HG03060 (cell line): Measurements from ENCODE around the gene SESN3.
"Not testable (repeated sequence)": the region's sequence is repeated elsewhere in the genome, so short reads cannot be mapped to it uniquely, and the experiment has no call there.

ENCODE experiments used
- ATAC-seq: cut with Tn5 transposase; IDR thresholded peaks from one replicate; pipeline ENCODE4 v1.9.1; 2021; ENCODE audit warnings: low read depth, moderate number of reproducible peaks; ENCODE audit not compliant: unreplicated experiment

Gene SESN3

DNA sequence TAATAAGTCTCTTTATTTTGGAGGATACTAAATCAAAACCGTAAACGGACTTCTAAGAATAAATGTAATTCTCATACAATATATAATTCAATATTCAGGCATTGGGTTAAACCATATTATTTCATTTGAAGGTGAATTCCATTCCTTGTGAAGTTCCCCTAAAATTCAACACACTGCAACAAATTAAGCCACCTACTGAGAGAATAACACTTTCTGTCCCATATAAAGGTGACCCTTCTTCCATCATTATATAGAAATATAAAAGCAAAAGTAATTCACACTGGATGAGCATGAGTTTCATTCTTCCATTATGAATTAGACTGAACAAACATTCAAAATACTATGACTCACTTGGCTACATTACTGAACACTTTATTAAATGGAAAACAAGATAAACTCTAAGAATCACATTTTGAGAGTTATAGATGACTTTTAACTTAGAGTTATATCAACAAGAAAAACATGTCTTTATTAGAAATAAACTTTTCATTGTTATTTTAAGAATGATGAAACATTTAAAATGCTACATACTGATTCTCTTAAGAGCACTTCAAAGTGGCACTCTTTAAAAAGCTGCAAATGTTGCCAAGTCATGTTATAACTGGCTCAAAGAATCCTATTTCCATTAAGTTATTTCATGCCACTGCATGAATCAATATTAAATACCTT lies 2.8 kb downstream of the SESN3 start:
- ATAC-seq: no peak

DNA sequence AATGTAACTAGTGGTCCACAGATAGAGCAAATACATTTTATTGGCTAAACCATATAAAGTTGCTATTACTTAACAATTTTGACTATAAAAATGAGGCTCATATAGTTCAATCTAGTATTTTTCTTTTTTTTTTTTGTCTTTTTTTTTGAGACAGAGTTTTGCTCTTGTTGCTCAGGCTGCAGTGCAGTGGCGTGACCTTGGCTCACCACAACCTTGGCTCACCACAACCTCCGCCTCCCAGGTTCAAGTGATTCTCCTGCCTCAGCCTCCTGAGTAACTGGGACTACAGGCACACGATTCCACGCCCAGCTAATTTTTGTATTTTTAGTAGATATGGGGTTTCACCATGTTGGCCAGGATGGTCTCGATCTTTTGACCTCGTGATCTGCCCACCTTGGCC lies 3.9 kb downstream of the SESN3 start:
- not testable (repeated sequence) for ATAC-seq

DNA sequence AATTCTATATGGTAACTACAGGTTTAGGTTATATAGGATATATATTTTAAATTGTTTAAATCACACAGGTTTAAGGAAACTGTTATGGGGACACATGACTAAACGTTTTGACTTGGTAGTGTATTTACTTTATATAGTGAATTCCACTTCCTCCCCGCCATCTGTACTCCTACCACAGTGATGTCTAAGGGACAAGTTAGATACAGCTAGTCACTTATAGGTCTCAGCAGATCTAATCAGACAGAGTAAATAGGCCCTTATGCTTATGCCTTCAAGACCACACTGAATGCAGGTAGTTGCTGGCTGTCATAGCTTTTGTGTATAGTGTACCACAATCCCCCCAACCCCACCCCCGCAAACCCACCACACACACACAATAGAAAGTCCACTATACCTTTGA lies 8.2 kb downstream of the SESN3 start:
- no peak for ATAC-seq

DNA sequence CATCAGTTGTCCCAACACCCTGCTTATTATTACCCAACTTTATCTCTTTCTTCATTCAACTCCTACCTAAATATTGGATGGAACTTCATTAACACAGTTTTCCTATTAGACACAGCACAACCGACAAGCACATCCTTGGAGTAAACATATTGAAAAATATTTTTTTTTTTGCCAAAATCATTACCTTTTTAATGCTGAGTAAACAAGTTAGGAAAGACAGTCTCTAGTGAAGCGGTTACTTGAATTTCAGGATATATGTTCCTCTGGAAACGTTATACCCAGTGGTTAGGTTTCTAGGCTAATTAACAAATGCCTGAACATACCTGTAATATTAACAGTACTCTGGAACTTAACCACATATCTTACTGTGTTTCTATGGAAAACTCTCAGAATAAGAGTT lies 11.4 kb downstream of the SESN3 start:
- no peak for ATAC-seq

DNA sequence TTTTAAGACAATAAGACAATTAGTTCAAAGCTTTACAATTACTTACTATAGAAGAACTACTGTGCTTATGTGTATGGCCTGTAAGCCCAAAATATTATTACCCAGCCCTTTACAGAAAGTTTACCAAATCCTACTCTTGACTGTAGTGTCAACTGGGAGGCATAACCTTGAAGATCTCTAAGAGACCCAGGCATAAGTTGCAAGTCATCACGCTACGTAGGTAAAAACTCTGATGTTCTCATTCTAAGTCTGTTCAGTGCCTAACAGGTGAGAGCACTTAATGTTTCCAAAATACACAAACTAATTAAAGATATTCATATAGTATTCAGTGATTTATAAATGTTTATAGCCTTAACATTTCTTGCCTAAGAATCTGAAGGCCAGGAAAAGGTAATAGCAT lies 12.9 kb downstream of the SESN3 start:
- no peak for ATAC-seq

DNA sequence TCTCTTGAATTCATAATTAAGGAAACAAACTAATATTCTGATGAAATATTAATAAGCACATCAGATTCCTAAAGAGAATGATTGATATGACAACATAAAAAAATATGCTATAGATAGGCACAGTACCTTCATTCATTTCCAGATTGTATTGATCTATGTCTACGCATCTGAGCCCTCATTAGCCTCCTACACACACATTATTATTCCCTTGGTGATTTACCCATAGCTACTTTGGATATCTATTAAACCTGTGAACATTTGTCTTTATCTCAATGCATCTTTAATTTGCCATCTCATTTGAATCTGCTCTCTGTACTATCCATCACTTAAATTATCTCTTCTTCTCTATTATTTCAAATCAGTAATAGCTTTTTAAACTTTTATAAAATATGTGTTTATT lies 18.4 kb downstream of the SESN3 start:
- ATAC-seq: no peak

DNA sequence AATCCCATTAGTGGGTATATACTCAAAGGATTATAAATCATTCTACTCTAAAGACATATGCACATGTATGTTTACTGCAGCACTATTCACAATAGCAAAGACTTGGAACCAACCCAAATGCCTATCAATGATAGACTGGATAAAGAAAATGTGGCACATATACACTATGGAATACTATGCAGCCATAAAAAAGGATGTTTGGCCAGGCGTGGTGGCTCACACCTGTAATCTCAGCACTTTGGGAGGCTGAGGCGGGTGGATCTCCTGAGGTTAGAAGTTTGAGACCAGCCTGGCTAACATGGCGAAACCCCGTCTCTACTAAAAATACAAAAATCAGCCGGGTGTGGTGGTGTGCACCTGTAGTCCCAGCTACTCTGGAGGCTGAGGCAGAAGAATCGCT lies 21.5 kb downstream of the SESN3 start:
- not testable (repeated sequence) for ATAC-seq

DNA sequence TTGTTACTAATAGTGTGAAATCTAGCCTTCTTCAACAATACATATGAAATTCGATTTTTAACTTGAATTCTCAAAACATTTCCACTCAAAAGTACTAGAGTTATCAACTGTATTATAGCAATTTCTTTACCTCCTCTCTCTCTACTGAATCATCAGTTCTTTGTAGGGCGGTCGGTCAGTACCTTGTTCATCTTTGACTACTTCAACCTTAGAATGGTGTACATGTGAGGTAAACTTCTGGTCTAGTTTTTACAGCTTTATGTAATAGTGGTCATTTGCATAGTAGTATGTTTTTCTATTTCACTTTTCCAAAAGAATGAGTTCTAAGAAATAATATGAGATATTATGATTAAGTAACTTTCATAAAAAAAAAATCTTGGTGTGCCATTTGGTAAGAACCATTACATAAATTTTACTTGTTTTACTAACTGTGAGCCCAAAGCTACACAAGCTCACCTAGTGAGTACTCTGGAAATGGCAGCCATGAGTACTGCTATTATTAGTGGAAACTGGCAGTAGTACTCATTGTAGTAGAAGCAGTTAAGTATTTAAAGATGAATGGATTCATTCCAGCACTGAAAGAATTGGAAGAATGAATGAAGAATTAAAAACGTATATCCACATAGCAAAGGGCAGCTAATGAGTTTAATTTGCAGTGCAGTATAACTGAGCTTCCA lies 30.1 kb downstream of the SESN3 start:
- ATAC-seq: no peak

DNA sequence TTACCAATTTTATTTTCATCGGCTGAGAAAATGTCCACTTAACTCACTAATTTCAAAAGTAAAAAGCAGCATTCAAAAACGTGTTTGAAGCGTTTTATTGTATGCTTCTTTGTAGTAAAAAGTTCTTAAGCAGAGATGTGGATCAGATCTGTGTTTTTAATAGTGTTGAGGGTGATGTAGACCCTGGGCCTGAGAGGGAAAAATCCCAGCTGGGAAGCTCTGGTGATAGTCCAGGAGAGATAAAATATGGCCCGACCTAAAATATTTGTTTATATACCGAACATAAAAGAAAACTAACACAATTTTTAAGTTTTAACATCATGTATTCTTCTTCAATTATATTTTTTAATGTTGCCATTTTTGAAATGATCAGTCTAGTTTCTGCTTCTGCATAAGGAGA lies 35.2 kb downstream of the SESN3 start:
- ATAC-seq: no peak

DNA sequence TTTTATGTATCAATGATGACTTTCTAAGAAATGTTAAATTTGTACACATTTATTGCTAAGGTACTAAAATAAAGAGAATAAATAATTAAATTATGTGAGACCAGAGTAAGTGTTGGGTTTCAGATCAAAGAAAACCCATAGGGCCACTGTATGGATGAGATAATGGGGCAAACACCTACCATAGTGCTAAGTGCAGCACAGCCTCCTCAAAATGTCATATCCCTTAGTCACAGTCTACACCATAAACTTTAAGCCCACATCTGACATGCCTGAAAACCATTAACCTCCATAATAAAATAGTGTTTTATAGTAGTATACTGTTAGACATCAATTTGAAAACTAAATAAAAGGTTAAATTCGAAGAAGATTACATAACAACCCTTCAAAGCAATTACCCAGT lies 37.5 kb downstream of the SESN3 start:
- no peak for ATAC-seq

DNA sequence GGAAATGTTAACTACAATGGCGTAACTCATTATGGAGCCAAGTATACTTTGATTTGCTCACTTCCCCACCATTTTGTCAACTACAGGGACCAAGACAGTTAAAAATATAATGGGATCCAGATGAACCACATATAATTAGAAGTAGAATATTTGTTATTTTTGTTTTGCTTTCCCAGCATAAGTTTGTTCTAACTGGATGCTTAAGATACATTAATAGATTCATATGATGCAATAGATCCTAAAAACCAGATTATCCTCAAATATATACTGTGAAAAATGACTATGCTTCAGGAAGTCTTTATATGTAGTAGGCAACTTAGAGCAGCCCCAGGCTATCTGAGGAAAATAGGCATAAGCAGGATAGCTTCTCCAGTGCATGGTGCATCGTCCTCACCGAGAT lies 38.3 kb downstream of the SESN3 start:
- ATAC-seq: no peak

DNA sequence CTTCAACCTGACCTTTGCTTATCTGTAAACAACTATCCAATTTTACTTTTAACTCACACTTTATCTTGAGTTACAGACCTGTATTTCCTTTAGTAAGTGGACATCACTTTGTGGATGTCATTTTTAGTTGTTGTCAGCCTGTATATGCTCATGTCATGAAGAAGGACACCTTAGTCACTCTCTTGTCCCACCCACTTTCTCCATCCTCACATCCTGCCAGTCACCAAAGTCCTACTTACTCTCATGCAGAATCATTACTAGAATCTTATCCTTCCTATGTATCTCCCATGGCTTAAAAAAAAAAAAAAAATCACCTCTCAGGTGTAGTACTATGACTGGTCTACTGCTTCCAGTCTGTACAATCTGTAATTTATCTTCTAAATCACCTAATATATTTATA lies 43.3 kb downstream of the SESN3 start:
- ATAC-seq: no peak

DNA sequence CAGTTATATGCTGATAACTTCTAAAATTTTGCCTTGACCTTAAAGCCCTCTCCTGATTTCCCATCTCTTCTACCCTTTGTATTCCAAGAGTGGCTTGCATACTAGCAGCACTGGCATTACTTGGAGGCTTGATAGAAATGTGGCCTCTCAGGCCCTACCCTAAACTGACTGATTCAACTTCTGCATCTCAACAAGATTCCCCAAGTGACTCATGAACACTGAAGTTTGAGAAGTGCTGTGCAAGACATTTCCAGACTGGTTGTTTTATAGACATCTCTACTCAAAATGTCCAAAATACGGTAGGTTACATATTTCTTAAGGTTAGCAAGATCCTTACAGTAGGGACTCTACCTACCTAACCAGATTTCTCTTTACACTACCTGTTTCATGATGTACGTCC lies 48.6 kb downstream of the SESN3 start:
- ATAC-seq: no peak

DNA sequence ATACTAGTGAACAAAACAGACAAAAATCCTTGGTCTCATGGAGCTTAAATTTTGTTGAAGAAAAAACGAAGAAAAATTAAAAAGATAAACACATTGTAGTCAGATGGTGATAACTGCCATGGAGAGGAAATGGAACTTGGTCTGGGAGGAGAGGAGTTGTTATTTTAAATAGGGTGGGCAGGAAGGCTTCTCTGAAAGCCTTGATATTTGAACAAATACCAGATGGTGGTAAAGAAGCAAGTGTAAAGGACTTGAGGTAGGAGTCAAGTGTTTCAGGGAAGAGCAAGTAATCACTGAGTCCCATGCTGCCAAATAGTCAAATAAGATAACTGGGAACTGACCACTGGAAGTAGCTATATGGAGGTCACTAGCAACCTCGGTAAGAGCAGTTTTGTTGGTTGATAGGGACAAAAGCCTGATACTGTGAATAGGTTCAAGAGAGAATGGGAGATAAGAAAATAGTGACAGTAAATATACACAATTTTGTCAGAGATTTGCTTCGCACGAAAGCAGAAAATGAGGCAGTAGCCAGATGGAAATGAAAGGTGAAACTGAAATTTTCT lies 55.1 kb downstream of the SESN3 start:
- no peak for ATAC-seq

DNA sequence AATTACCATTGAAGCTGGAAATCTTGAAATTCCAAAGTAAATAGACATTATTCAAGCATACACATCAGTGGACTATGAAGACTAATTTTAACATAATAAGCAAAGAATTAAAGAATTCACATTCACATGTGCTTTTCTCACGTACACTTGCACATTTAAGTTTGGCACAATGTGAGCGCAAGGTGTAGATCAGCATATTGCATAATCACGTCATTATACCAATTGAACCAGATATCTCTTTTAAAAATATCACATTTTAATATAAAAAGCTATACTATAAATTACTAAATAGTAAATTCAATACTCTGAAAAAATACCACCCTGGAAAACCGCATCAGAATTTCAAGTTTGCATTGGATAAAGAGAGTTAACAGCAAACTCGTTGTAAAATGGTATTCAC lies 60.7 kb downstream of the SESN3 start:
- ATAC-seq: no peak

DNA sequence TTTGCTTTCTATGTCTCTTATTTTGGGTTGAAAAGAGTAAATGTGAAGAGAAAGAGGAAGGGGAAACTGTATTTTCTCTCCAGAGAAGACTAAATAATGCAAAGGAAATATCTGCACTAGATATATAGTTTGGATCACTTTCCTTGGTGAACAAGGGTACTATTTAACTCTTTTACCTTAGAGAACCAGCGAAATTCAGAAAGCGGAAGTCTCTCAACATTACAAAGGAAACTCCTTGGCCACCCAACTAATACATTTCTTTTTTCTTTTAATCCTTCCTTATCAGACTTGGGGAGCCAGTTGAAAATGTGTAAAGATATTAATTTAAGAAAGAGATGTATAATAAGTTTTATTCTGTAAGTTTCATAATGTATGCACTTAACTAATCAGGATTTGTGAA lies 64.2 kb downstream of the SESN3 start:
- no peak for ATAC-seq

DNA sequence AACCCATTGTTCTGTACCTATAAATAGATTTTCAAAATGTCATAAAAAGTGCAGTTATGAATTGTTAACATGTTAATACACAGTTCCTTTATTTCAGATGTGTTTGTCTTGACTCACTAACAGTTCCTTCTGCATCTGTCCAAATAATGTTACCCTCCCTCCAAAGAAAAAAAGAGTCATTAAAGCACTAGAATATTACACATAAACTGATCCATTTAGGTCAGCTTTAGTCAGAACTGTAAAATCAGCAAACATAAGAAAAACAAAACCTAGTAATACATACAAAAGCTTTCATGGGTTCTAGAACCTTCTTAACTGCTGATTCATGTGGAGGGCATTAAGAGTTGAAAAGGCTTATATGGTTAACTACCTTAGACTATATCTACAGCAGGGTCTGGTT lies 65.4 kb downstream of the SESN3 start:
- ATAC-seq: no peak

DNA sequence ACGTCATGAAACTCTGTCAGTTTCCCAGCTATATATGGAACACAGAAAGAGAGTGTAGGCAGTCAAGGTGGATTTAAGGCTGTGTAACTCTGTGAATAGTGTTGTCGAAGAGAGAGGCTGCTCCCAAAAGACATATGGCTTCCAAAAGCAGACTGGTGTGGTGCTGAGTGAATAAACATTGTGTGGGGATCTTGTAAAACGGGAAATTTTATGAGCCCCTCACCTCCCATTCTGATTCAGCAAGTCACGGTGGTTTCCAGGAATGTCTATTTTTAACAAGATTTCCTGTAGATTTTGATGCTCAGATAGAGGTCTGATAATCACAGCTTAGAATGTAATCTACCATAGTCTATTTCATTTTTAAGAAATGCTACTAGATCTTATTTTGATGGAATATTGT lies 67.9 kb downstream of the SESN3 start:
- ATAC-seq: no peak

DNA sequence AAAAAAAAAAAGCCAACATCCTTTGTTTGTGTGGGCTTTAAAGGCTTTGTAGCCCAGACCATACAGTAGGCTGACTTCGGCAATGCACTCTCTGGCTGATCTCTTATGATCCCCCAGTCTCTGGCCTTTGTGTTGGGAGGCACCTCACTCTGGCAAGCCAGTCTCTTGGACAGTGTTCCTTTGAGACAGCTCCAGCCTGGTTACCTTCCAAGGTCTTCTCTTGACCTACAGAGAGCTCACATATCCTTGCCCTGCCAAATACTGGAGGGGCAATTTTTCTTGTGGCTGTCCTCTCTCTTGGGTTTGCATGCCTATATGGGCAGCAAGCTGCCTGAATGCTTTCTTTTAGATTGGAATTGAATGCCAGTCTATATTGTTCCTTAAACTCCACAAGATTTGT lies 69.8 kb downstream of the SESN3 start:
- ATAC-seq: no peak

DNA sequence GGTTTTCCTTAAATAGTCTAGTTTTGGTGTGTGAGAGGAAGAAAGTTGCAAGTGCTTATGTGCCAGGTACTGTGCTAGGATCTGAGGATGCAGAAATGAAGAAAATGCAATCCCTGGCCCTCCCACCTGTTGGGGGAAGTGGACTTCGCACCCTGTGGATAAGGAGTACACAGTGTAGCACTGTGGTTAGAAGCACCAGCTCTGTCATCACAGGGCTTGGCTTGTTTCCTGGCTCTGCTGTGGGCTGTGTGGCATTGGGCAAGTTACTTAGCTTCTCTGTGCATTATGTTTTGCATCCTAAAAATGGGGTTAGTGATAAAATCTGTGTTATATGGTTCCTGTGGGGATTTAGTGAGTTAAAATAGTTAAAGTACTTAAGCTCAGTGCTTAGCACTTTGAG lies 73.2 kb downstream of the SESN3 start:
- no peak for ATAC-seq

DNA sequence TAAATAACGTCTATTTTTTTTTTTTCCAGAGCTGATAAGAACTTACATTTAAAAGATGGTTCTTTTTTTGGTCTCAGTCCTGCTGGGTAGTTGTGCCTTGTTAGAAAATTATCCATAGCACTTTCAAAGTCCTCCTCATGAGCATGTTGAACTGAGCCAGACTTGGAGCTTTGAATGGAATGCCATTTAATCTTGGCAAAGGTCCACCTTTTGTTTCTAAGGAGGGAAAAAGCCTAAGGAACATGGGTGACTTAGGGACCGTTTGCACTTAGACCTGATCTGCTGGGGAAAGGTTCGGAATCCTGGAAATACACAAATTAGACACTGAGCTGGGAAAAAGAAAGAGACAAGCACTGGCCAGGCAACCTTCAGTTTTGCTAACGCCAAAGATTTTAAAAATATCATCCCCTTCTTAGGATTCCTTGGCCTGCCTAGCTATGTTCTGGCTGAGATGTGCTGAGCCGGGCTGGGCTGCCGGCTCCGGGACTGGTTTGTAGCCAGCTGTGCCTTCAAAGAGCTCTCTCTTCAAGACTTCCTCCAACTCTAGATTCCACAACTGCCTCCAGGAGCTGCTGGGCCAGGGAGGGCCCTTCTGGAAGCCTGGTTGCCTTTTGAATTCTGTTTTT lies 74.0 kb downstream of the SESN3 start:
- ATAC-seq: no peak
